Body of pancreas (tissue), 4 donors: Measurements from ENCODE around the gene SLC12A2.

Source experiments
- POLR2A ChIP-seq, 3 donors: fragments of 450-650 bp; IDR thresholded peaks; one replicate each; pipeline ENCODE4 v1.6.1; 2016; ENCODE audit warnings: antibody characterized with exemption in 3 of 3, mild to moderate bottlenecking in 2 of 3
- TF ChIP-seq, protein P1 (sequence below), 7 experiments: fragments of 450-650 bp in 4 of 7; fragments of 200-600 bp in 3 of 7; sonication (generic) in 3 of 7; IDR thresholded peaks; one replicate each; pipeline ENCODE4 v1.5.1; 2016 to 2019; ENCODE audit warnings: antibody characterized with exemption in 7 of 7

DNA sequence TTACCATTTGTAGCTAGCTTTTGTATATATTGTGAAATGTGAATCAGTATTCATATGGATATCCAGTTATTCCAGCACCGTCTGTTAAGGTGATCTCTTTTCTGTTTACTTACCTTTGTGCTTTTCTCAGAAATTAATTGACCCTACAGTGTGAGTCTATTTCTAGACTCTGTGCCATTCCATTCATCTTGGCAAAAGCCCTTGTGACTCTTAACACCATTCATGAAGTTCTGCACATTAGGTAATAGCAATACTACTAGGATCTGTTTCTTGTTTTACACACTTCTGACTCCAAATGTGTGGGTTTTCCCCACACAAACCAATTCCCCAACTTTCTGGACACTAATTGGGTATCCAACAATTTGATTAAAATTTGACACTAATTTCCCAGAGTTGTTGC, 40.4 kb downstream of the SLC12A2 start:
- TF ChIP-seq, protein P1, sequence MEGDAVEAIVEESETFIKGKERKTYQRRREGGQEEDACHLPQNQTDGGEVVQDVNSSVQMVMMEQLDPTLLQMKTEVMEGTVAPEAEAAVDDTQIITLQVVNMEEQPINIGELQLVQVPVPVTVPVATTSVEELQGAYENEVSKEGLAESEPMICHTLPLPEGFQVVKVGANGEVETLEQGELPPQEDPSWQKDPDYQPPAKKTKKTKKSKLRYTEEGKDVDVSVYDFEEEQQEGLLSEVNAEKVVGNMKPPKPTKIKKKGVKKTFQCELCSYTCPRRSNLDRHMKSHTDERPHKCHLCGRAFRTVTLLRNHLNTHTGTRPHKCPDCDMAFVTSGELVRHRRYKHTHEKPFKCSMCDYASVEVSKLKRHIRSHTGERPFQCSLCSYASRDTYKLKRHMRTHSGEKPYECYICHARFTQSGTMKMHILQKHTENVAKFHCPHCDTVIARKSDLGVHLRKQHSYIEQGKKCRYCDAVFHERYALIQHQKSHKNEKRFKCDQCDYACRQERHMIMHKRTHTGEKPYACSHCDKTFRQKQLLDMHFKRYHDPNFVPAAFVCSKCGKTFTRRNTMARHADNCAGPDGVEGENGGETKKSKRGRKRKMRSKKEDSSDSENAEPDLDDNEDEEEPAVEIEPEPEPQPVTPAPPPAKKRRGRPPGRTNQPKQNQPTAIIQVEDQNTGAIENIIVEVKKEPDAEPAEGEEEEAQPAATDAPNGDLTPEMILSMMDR (IDR thresholded peaks at IDR 0.05), result no peak
- no peak for TF ChIP-seq POLR2A (IDR thresholded peaks at IDR 0.05)
